ENCODE data around the gene C3orf52. TPM values are rescaled to one million over a fixed set of nuclear protein-coding genes. Genes with fewer than 3 reads are reported as not detected.
"Not testable (repeated sequence)": the region's sequence is repeated elsewhere in the genome, so short reads cannot be mapped to it uniquely, and the experiment has no call there.

C3orf52 gene
- total RNA-seq, 1 donor from 2014 or later = 16.4 TPM

DNA sequence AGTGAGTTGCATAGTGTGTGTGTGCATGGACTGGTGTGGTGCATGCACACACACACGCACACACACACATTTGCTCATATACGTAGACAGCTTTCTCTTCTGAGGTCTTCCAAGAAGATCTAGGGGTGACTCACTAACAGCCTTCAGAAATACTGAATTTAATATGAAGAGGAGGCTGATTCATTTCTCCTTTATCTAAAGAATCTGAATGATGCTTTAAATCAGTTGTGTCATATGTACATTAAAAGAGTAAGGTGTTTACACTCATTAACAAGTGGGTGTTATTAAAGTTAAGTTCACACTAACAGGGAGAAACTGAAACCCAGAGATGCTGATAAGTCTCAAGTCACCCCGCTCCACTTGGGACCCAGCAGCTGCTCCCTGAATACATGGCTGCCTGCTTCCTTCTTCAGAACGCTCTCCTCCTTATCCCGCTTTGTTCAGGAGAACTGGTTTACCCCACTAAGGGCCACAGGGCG, 29.7 kb upstream of the C3orf52 start:
- ATAC-seq (peak; percentile 53 to 81), DNase-seq (no peak)
- H3K27ac ChIP-seq = no peak overlapping the region
- H3K4me1 ChIP-seq = no peaks in the 10 kb centered on the region
- no peaks in the 10 kb centered on the region for H3K27me3 ChIP-seq (ENCODE audit: low read depth)
- TF ChIP-seq, protein P1, sequence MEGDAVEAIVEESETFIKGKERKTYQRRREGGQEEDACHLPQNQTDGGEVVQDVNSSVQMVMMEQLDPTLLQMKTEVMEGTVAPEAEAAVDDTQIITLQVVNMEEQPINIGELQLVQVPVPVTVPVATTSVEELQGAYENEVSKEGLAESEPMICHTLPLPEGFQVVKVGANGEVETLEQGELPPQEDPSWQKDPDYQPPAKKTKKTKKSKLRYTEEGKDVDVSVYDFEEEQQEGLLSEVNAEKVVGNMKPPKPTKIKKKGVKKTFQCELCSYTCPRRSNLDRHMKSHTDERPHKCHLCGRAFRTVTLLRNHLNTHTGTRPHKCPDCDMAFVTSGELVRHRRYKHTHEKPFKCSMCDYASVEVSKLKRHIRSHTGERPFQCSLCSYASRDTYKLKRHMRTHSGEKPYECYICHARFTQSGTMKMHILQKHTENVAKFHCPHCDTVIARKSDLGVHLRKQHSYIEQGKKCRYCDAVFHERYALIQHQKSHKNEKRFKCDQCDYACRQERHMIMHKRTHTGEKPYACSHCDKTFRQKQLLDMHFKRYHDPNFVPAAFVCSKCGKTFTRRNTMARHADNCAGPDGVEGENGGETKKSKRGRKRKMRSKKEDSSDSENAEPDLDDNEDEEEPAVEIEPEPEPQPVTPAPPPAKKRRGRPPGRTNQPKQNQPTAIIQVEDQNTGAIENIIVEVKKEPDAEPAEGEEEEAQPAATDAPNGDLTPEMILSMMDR (IDR thresholded peaks at IDR 0.05) = no peak
- no peaks in the 10 kb centered on the region for H3K9me3 ChIP-seq
- no peaks in the 10 kb centered on the region for H3K36me3 ChIP-seq
- intact Hi-C loops (cut with DNase I) = no loop called here
- H3K4me3 ChIP-seq = no peak overlapping the region

DNA sequence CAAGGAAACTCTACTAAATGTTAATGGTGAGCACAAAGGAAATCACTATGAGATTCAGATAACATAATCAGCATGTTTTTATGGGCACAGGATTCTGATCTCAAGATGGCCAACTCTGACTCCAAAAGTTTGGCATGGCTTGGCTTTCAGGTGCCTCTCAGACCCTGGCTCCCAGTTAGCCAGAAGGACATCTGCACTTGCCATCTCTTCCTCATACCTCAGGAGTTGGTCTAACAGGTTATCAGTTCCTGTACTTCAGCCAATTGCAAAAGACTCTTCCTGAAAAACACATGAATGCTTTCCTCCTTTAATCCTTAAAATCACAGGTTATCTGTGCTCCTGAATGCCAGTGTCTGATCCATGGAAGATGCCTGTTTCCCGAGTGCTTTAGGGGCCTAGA, 26.7 kb upstream of the C3orf52 start:
- Histone ChIP-seq H3K4me1 (no peaks in the 10 kb centered on the region), H3K4me3 (no peak overlapping the region), H3K36me3 (no peaks in the 10 kb centered on the region), H3K9me3 (no peaks in the 10 kb centered on the region), H3K27me3 (ENCODE audit: low read depth) (no peaks in the 10 kb centered on the region), H3K27ac (no peak overlapping the region)
- DNase-seq (no peak), ATAC-seq (no peak)
- intact Hi-C loops (cut with DNase I) = no loop called here
- TF ChIP-seq, protein P1 (IDR thresholded peaks at IDR 0.05) = no peak

DNA sequence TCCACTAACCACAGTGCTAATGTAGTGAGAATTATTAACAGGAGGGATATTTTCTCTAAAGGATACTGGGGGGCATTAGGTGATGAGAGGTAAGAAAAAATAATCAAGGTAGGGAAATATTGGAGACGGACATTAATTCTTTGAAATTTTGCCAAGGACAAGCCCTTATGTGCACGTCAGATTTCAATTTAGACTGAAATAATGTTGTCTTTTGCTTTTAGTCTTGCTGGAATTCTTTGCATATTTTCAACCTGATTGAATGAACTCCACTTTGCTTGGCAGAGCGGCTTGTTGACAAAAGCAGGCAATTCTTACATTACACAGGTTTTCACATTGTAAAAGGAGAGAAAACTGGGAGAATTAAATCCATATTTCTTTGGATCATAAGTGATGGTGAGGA, 25.0 kb upstream of the C3orf52 start:
- H3K4me3 ChIP-seq = no peak overlapping the region
- no peaks in the 10 kb centered on the region for H3K4me1 ChIP-seq
- H3K27me3 ChIP-seq (ENCODE audit: low read depth) = no peaks in the 10 kb centered on the region
- H3K36me3 ChIP-seq = no peaks in the 10 kb centered on the region
- ATAC-seq = no peak
- intact Hi-C loops (cut with DNase I) = no loop called here
- no peak for DNase-seq
- TF ChIP-seq, protein P1 (IDR thresholded peaks at IDR 0.05) = no peak
- no peaks in the 10 kb centered on the region for H3K9me3 ChIP-seq
- H3K27ac ChIP-seq = no peak overlapping the region

DNA sequence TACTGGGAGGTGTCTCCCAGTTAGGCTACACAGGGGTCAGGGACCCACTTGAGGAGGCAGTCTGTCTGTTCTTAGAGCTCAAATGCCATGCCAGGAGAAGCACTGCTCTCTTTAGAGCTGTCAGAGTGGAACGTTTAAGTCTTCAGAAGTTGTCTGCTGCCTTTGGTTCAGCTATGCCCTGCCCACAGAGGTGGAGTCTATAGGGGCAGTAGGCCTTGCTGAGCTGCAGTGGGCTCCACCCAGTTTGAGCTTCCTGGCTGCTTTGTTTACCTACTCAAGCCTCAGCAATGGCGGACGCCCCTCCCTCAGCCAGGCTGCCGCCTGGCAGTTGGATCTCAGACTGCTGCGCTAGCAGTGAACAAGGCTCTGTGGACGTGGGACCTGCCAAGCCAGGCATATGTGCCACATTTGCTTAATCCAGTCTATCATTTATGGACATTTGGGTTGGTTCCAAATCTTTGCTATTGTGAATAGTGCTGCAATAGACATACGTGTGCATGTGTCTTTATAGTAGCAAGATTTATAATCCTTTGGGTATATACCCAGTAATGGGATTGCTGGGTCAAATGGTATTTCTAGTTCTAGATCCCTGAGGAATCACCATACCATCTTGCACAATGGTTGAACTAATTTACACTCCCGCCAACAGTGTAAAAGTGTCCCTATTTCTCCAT, 13.7 kb upstream of the C3orf52 start:
- H3K27me3 ChIP-seq (ENCODE audit: low read depth); H3K4me1 ChIP-seq; ATAC-seq; H3K4me3 ChIP-seq; H3K27ac ChIP-seq; H3K9me3 ChIP-seq; H3K36me3 ChIP-seq; intact Hi-C loops (cut with DNase I): not testable (repeated sequence)
- peak; percentile 48 for DNase-seq

DNA sequence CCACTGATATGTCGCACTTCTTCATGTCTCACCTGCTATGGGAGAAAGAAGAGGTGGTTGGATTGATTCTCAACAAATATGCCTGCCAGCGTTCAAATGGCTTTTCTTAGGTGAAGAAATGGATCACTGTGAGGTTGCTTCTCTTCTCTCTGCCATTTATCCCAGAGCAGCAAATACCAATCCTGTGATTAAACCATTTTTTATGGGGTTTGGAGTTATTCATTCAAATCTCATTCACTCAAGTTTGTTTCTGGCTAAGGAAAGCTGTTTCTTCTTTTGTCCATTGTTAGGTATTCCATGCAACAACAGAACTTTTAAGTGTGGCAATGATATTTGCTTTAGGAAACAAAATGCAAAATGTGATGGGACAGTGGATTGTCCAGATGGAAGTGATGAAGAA, 12.2 kb upstream of the C3orf52 start:
- DNase-seq = no peak
- ATAC-seq = no peak
- Histone ChIP-seq H3K4me1 (no peaks in the 10 kb centered on the region), H3K4me3 (no peak overlapping the region), H3K36me3 (no peaks in the 10 kb centered on the region), H3K27me3 (ENCODE audit: low read depth) (no peaks in the 10 kb centered on the region), H3K9me3 (no peaks in the 10 kb centered on the region), H3K27ac (no peak overlapping the region)
- TF ChIP-seq, protein P1 (IDR thresholded peaks at IDR 0.05) = no peak
- intact Hi-C loops (cut with DNase I) = no loop called here

DNA sequence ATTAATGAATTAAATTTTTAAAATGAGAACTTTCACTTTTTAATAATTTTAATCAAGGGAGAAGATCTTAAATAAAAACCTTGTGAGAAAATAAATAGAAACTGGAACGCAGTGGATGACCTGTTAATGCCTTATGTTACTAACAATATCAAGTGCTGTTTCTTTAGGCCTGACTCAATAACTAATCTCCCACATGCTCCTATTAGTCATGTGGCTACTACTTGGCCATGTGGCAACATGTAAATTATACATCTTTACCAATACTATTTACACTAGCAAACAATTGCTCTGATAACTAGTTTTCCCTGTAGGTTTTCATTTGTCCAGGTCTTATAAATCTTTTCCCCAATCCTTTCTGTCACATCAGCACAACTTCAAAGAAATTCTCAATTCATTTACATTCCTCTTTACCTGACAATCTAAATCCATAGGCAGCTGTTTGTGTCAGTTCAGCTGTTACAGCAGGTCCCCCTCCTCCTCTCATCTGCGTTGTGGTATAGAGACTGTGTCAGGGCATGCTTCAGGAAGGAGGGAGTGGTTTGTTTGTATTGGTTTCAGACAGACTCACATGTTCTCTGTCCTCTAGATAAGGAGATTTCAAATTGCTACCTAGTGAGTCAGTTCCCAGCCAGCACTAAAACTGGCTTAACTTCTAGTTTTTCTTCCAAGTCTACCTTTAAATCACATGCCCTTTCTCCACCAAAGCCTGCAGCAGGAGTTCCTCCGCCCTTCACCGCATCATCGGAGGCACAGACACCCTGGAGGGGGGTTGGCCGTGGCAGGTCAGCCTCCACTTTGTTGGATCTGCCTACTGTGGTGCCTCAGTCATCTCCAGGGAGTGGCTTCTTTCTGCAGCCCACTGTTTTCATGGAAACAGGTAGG, 11.3 kb upstream of the C3orf52 start:
- Histone ChIP-seq H3K27ac (peak overlapping the region; percentile 46), H3K4me3 (no peak overlapping the region), H3K36me3 (no peaks in the 10 kb centered on the region), H3K4me1 (no peaks in the 10 kb centered on the region), H3K27me3 (ENCODE audit: low read depth) (no peaks in the 10 kb centered on the region), H3K9me3 (no peaks in the 10 kb centered on the region)
- DNase-seq (peak; percentile 68), ATAC-seq (peak; percentile 97 to 98)
- intact Hi-C loops (cut with DNase I) = no loop called here
- TF ChIP-seq, protein P1 (IDR thresholded peaks at IDR 0.05) = no peak
